IMR-90 (cell line): ENCODE data around the gene ENTPD3. TPM values are rescaled to one million over a fixed set of nuclear protein-coding genes. Genes with fewer than 3 reads are reported as not detected.

Source experiments
- ATAC-seq: fragments of 200-7000 bp; cut with Tn5 transposase; 2 replicates; pipeline ENCODE4 v1.9.1; 2020; ENCODE audit warnings: low read depth, mild to moderate bottlenecking, moderate library complexity
- BruUV-seq: library from RNA; stranded (reverse); fragments of 400-500 nt; replicated peaks from 2 replicates; lab custom pipeline; 2021; lab: Mats Ljungman, UMichigan
- CTCF ChIA-PET: fragments of 300-600 bp; formaldehyde crosslinking; extraction: SDS; loops from one replicate; lab custom pipeline; 2021; ENCODE audit warnings: antibody characterized with exemption; lab: Yijun Ruan, JAX
- POLR2A ChIA-PET: fragments of 300-600 bp; sonication (Branson Sonifier 250); formaldehyde crosslinking; loops from one replicate; lab custom pipeline; 2022; ENCODE audit warnings: antibody characterized with exemption; ENCODE audit not compliant: unreplicated experiment; lab: Charles Lee
- DNase-seq: peaks from one replicate; pipeline ENCODE4 v3.0.0; 2013
- H2AFZ ChIP-seq: replicated peaks from 2 replicates; pipeline ENCODE3; 2013; ENCODE audit warnings: low read length, mild to moderate bottlenecking; ENCODE audit not compliant: poor library complexity
- H2AK5ac ChIP-seq: 2 replicates; pipeline ENCODE4 v1.6.1; 2013; ENCODE audit warnings: low read depth, low read length, inconsistent platforms
- H2AK9ac ChIP-seq: replicated peaks from 2 replicates; pipeline ENCODE3; 2013; ENCODE audit warnings: mild to moderate bottlenecking, low read depth, low read length, moderate library complexity; ENCODE audit not compliant: poor library complexity
- H2BK120ac ChIP-seq: 2 replicates; pipeline ENCODE4 v1.6.1; 2013; ENCODE audit warnings: low read depth, low read length, inconsistent platforms
- H2BK15ac ChIP-seq: 3 replicates; pipeline ENCODE4 v1.6.1; 2013; ENCODE audit warnings: low read depth, low read length, inconsistent platforms
- H2BK20ac ChIP-seq: 2 replicates; pipeline ENCODE4 v1.6.1; 2013; ENCODE audit warnings: low read depth, mild to moderate bottlenecking, inconsistent platforms, low read length, moderate library complexity
- H2BK5ac ChIP-seq: 2 replicates; pipeline ENCODE4 v1.6.1; 2013; ENCODE audit warnings: mild to moderate bottlenecking, low read depth, low read length, inconsistent platforms; ENCODE audit not compliant: poor library complexity, severe bottlenecking
- H3K14ac ChIP-seq: replicated peaks from 2 replicates; pipeline ENCODE4 v1.6.1; 2013; ENCODE audit warnings: low read depth, low read length, inconsistent platforms
- H3K18ac ChIP-seq: 2 replicates; pipeline ENCODE4 v1.6.1; 2013; ENCODE audit warnings: low read depth, low read length, control low read depth
- H3K23ac ChIP-seq: 2 replicates; pipeline ENCODE4 v1.6.1; 2013; ENCODE audit warnings: low read depth, low read length, inconsistent platforms
- H3K27ac ChIP-seq: 2 replicates; pipeline ENCODE4 v1.5.1; 2013; ENCODE audit warnings: mild to moderate bottlenecking, control low read depth, low read length; ENCODE audit not compliant: insufficient read depth
- H3K27me3 ChIP-seq: 2 replicates; pipeline ENCODE4 v1.6.1; 2013; ENCODE audit warnings: low read length; ENCODE audit not compliant: control insufficient read depth, insufficient read depth
- H3K36me3 ChIP-seq: 2 replicates; pipeline ENCODE4 v1.6.1; 2013; ENCODE audit warnings: low read length, mixed read lengths; ENCODE audit not compliant: control insufficient read depth, insufficient read depth
- H3K4ac ChIP-seq: 2 replicates; pipeline ENCODE4 v1.6.1; 2013; ENCODE audit warnings: low read depth, low read length, inconsistent platforms
- H3K4me1 ChIP-seq: 2 replicates; pipeline ENCODE4 v1.6.1; 2013; ENCODE audit warnings: low read length, mixed read lengths; ENCODE audit not compliant: control insufficient read depth, insufficient read depth
- H3K4me2 ChIP-seq: 2 replicates; pipeline ENCODE4 v1.6.1; 2013; ENCODE audit warnings: low read depth, mild to moderate bottlenecking, control low read depth, low read length, moderate library complexity
- H3K4me3 ChIP-seq: 2 replicates; pipeline ENCODE4 v1.5.1; 2013; ENCODE audit warnings: low read depth, mild to moderate bottlenecking, control low read depth, low read length, moderate library complexity; ENCODE audit not compliant: insufficient read depth
- H3K56ac ChIP-seq: 2 replicates; pipeline ENCODE4 v1.6.1; 2013; ENCODE audit warnings: low read length, inconsistent platforms; ENCODE audit not compliant: insufficient read depth; ENCODE audit errors: extremely low read depth
- H3K79me1 ChIP-seq, 2 experiments: 2 replicates each; pipeline ENCODE4 v1.6.1; 2013; ENCODE audit warnings: low read length in 2 of 2, inconsistent platforms in 1 of 2, low read depth in 1 of 2
- H3K9ac ChIP-seq: 2 replicates; pipeline ENCODE4 v1.6.1; 2013; ENCODE audit warnings: low read depth, low read length, control low read depth
- H3K9me1 ChIP-seq: 2 replicates; pipeline ENCODE4 v1.6.1; 2013; ENCODE audit warnings: low read length, inconsistent platforms; ENCODE audit not compliant: insufficient read depth
- H3K9me3 ChIP-seq: 2 replicates; pipeline ENCODE4 v1.6.1; 2013; ENCODE audit warnings: low read length; ENCODE audit not compliant: control insufficient read depth, insufficient read depth
- H4K20me1 ChIP-seq: 2 replicates; pipeline ENCODE4 v1.6.1; 2013; ENCODE audit warnings: low read length, inconsistent platforms; ENCODE audit not compliant: insufficient read depth
- H4K5ac ChIP-seq: 2 replicates; pipeline ENCODE4 v1.6.1; 2013; ENCODE audit warnings: mild to moderate bottlenecking, low read depth, low read length, control low read depth
- H4K8ac ChIP-seq, 2 experiments: 2 replicates each; pipeline ENCODE4 v1.6.1; 2013; ENCODE audit warnings: low read depth in 2 of 2, low read length in 2 of 2, control low read depth in 1 of 2, inconsistent platforms in 1 of 2
- H4K91ac ChIP-seq: 2 replicates; pipeline ENCODE4 v1.6.1; 2013; ENCODE audit warnings: low read depth, low read length, inconsistent platforms; ENCODE audit not compliant: insufficient read depth
- MAZ ChIP-seq: IDR thresholded peaks from 2 replicates; pipeline ENCODE4 v1.6.1; 2012; ENCODE audit warnings: low read depth, mild to moderate bottlenecking, low read length, improper control_type of control experiment, moderate library complexity, borderline replicate concordance
- USF2 ChIP-seq: fragments of 150-350 bp; IDR thresholded peaks from 2 replicates; pipeline ENCODE4 v1.6.1; 2017; ENCODE audit warnings: mild to moderate bottlenecking, antibody characterized with exemption, low read length, low read depth
- dilution Hi-C: fragments of 300-500 bp; cut with HindIII; formaldehyde crosslinking; loops from one replicate; pipeline ENCODE4 v1.14.3; 2018; ENCODE audit warnings: low sequenced_read_pairs; ENCODE audit not compliant: unreplicated experiment
- in situ Hi-C: fragments of 300-500 bp; cut with MboI; formaldehyde crosslinking; loops from 3 replicates; pipeline ENCODE4 v1.14.3; 2019; ENCODE audit warnings: low sequenced_read_pairs, inconsistent platforms, mixed read lengths
- intact Hi-C: fragments of 100-400 bp; cut with micrococcal nuclease; formaldehyde crosslinking; loops from 2 replicates; pipeline ENCODE4 v1.10.0; 2022
- polyA plus RNA-seq, 3 experiments: library from polyadenylated mRNA; depleted of rRNA; stranded (reverse); fragments of >200 nt; gene quantifications; 2 replicates each; pipeline ENCODE4 v1.2.3, GENCODE V29; 2012; ENCODE audit warnings: low replicate concordance in 1 of 3
- total RNA-seq: library from RNA; depleted of rRNA; stranded (reverse); fragments of >200 nt; gene quantifications from 2 replicates; pipeline ENCODE4 v1.2.3, GENCODE V29; 2012
- TF ChIP-seq, protein P1 (sequence below): fragments of 150-350 bp; IDR thresholded peaks from 2 replicates; pipeline ENCODE4 v1.6.1; 2016; ENCODE audit warnings: low read depth, mild to moderate bottlenecking, low read length, moderate library complexity, borderline replicate concordance

ENTPD3 gene
- total and polyA plus RNA-seq, 2 of the 4 experiments (the other 2 are of a cell fraction): not detected

- intact Hi-C loops (loop anchor here (5.0 kb wide), 1 partner anchor 139 kb away; no protein-coding TSS in a partner anchor), in situ Hi-C loops (no loop called here), dilution Hi-C loops (no loop called here)
- Histone ChIP-seq H3K56ac (no peak overlapping the region), H4K20me1 (no peaks in the 10 kb centered on the region), H3K27ac (no peak overlapping the region), H2BK15ac (no peak overlapping the region), H4K5ac (no peak overlapping the region), H3K14ac (no peak overlapping the region), H4K91ac (no peak overlapping the region), H3K4me2 (no peak overlapping the region), H2AK9ac (no peak overlapping the region), H3K9me1 (no peaks in the 10 kb centered on the region), H3K23ac (no peak overlapping the region), H2BK20ac (no peak overlapping the region), H3K79me1 (peaks cover 5 to 10% of the 10 kb centered on the region in 2 experiments; a peak in 1 of 4 replicates), H2BK5ac (no peak overlapping the region), H2BK120ac (no peak overlapping the region), H3K18ac (no peak overlapping the region), H3K4me1 (no peaks in the 10 kb centered on the region), H2AFZ (no peak overlapping the region), H3K9me3 (no peaks in the 10 kb centered on the region), H2AK5ac (no peak overlapping the region), H3K4me3 (no peak overlapping the region), H3K27me3 (no peaks in the 10 kb centered on the region), H4K8ac (0 out of 4 replicates have a peak overlapping the region, but pooled peaks of 1 of the 2 experiments have one; percentile 37), H3K36me3 (peaks cover 1% of the 10 kb centered on the region; the same call in 1 of the 2 replicates), H3K4ac (no peak overlapping the region; the same call in 1 of the 2 replicates), H3K9ac (no peak overlapping the region)
- DNase-seq (no peak), ATAC-seq (no peak)
- TF ChIP-seq, protein P1, sequence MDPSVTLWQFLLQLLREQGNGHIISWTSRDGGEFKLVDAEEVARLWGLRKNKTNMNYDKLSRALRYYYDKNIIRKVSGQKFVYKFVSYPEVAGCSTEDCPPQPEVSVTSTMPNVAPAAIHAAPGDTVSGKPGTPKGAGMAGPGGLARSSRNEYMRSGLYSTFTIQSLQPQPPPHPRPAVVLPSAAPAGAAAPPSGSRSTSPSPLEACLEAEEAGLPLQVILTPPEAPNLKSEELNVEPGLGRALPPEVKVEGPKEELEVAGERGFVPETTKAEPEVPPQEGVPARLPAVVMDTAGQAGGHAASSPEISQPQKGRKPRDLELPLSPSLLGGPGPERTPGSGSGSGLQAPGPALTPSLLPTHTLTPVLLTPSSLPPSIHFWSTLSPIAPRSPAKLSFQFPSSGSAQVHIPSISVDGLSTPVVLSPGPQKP: no peak
- TF ChIP-seq USF2 (no peak), MAZ (no peak)
- POLR2A ChIA-PET: no interaction called here
- CTCF ChIA-PET: interaction anchor here (0.6 kb wide), 1 partner anchor 13 kb away, joined by 3 read pairs; no protein-coding TSS in a partner anchor
- no TSS peak for BruUV-seq
Observed at GRCh38 chr3:40451551-40451950, 64.6 kb downstream of the ENTPD3 start.
